NCI-H1436 treated with DMSO at 0.1 percent for 48 hours (cell line): ENCODE measurements around the gene CALD1.

Source experiments
- DNase-seq: peaks from one replicate; lab custom pipeline; 2025; lab: John Stamatoyannopoulos, UW

CALD1 gene

DNA sequence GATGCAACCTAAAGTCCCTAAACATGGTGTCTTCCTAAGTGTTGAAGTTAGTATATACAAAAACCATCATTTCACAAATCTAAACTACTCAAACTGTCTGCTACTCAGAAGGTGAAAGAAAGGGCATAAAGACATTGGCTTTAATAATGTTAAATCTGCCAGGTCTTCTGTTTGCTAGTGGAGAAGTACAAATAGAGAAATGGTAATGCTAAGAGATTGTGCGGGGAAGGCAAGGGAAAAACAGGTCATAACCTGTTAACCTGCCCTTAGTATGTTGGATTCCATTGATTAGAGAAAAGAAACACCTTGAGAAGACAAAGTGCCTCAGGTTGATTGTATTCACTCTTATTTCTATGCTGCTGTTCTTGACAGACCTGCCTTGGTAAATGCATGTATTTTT lies 80.3 kb downstream of the CALD1 start:
- DNase-seq: no peak

DNA sequence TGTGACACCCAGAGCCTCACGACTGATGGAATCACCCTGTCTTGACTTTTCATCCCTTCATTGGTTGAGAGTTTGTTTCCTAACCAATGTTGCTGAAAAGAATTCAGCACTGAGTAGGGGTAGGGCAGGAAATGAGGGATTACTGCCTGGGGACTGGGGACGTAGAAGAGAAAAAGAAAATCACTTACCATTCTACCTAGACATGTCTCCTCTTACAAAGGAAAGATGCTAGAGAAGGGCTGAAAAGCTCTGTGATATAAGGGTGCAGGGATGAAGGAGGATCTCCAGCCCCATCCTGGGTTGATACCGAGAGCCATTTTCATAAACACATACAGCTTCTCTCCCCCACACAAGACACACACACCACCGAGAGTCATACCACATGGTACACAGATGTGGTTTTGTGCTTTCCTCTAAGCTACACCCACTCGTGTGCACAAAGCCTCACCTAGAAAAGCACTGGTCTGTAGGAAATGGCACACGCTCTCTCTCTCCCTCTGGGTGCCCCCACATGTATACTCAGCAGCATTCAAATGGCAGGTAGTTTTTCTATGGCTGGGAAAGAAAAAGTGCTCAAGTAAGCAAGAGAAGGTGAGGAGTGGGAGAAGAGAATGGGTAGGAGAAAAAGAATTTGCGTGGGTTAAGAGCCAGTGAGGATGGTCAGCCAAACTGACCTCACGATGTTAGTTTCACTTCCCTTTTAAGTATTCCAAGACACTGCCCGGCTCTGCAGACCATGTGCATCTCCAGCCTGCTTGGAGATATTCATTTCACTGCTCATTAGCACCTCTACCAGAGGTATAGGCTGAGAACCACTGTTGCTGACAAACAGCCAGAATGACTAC lies 85.8 kb downstream of the CALD1 start:
- no peak for DNase-seq

DNA sequence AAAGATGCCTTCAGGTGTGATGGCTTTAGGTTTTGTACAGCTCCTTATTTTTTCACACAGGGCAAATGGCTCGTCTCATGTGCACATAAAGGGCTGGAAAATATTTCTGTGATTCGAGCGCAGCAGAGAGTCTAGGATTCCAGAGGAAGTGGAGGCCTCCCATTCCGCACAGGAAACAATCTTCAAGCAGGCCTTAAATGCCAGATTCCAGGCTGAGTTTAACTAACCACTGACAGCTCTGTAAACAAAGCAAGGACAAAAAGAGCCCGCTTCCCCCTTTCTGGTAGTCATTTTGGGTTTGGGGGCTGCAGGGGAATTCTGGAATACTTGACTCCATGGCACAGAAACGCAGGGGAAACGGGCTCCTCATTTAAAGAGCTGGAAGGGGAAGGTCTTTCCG lies 87.2 kb downstream of the CALD1 start:
- no peak for DNase-seq

DNA sequence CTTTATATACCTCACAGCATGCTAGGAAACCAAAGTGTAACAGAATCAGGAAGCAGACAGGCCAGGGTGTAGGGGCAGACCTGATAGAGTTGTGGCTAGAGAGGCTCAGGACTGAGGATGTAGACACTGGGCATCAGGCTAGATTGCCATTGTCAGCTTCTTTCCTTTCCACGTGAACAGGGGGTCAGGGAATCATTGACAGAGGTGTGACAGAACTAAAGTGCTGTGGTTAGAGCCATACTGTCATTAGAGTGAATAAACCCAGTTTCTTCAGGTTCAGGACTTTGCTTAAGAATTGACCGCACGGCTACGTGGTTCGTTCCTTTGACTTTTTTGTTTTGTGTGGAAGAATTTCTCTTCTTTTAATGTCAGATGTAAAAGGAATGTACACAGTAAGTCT lies 90.7 kb downstream of the CALD1 start:
- no peak for DNase-seq

GRCh38 chr7:134870781-134871180 lies 91.3 kb downstream of the CALD1 start:
- DNase-seq: no peak

DNA sequence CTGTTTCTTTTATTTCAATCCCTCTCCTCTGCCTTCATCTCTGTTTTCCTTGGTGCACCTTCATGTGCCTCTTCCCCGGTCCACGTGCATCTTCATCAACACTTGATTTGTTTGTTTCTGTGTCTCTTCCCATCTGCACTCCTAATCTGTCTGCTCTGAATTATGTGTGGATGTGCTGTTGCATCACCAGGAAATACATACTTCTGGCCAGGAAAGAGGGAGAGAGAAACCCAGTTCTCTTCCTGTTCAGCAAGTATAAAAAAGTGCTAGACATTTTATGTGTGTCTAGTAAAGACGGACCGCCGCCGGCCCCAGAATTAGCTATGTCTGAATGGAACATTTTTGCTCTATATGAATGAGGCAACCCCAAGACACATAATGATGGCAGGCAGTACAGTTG lies 93.8 kb downstream of the CALD1 start:
- DNase-seq: no peak

DNA sequence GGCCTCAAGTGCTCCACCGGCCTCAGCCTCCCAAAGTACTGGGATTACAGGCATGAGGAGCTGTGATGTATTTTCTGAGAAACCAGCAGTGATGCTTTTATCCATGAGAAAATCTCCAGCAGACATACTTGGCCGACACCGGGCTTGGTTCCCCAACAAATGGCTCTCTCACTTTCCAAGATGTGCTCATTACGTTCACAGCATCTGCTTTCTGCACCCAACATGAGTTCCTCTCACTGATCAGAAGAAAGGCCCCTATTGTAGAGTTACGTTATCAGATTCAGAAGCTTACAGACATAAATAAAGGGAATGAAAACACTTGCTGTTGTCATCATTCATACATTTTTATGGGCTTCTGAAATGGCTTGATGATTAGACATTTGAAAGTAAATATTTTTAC lies 95.0 kb downstream of the CALD1 start:
- no peak for DNase-seq

- no peak for DNase-seq
Observed at GRCh38 chr7:134875867-134876266, 96.4 kb downstream of the CALD1 start.

GRCh38 chr7:134878746-134879357 lies 99.4 kb downstream of the CALD1 start:
- no peak for DNase-seq

DNA sequence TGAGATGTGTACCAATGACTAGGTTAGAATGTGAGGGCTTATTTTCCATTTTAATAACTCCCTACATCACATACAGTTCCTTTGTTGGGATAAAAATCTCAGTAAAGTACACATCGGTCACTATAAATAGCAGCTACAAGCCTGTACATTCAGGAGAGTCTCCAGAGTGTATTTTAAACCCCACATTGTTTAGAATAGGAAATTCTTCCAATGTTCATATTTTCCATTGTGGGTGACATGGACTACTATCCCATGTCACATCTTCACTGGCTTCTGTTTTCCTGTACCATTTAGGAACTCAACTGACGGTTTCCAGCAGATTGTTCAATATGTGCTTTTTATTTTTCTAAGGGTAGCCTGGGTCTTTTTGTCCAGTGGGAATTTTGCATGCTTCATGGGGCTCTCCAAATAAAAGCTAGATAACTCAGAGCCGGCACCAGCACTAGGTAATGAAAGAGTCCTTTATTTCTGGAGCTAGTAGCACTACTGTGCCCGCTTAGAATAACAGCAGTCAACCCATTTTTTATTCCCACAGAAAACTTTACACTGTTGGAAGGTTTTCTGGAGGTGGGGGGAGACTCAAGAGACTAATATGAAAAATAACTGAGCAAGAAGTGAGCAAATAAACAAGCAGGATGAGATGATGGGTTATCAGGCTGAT lies 100.5 kb downstream of the CALD1 start:
- no peak for DNase-seq

GRCh38 chr7:134882481-134882880 lies 103.0 kb downstream of the CALD1 start:
- no peak for DNase-seq

GRCh38 chr7:134885967-134886352 lies 106.5 kb downstream of the CALD1 start:
- no peak for DNase-seq

- DNase-seq: no peak
Observed at GRCh38 chr7:134886353-134887057, 107.1 kb downstream of the CALD1 start.

GRCh38 chr7:134887523-134887922 lies 108.1 kb downstream of the CALD1 start:
- DNase-seq: no peak

DNA sequence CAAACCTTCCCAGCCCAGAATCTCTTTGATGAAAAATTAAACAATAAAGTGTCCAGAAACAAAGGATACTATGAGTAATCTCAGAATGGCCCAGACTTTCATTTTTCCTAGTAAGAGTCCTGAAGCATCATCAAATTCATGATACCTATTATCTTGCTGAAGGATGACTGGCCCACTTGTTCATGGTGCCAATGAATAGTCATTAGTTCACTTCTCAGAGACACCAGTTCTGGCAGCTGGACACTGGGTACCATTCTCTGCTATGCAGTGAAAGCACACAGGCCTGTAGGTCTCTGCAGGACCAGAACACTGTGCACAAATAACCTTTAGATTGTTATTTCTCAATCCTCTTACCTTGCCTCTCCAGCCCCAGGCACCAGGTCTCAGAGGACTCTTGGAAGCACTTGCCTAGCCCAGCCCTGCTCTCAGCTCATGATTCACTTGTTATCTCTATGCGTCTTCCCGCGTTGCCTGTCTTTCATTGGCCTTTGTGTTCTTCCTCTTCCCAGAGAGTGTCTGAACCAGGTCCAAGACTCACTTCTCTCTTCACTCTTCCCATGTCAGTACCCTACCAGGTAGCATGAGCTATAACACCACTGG lies 108.8 kb downstream of the CALD1 start:
- no peak for DNase-seq

- no peak for DNase-seq
Observed at GRCh38 chr7:134890246-134891240, 111.1 kb downstream of the CALD1 start.

- no peak for DNase-seq
Observed at GRCh38 chr7:134891262-134891695, 111.8 kb downstream of the CALD1 start.

- DNase-seq: no peak
Observed at GRCh38 chr7:134891696-134892678, 112.6 kb downstream of the CALD1 start.

- DNase-seq: no peak
Observed at GRCh38 chr7:134892963-134893362, 113.5 kb downstream of the CALD1 start.

DNA sequence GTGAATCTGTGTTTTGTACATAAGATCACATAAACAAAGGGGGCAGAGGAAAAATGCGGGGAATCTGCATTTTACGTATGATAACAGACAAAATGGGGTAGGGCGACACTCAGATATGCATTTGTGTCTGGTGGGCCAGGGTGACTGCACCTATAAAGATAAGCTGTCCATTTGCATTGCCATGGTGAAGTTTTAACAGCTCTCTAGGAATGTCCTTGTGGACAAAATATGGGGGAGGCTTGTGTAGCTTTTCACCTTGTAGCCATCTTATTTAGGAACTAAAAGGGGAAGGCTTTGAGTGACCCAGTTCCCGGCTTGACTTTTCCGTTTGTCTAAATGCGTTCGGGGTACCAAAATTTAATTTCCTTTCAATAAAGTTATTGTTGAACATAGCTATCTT lies 114.5 kb downstream of the CALD1 start:
- no peak for DNase-seq
